Measurements from ENCODE around the gene FAAH. TPM values are rescaled to one million over a fixed set of nuclear protein-coding genes. Genes with fewer than 3 reads are reported as not detected.

FAAH gene
- polyA plus RNA-seq, 2 donors, result 12.1 to 33.2 TPM

Other genes starting within 250 kb of the FAAH start
- gene TSPAN1, start 219.2 kb upstream of the FAAH start, polyA plus RNA-seq, result 1 to 10 TPM; 2.2 to 2.3 TPM
- gene P3R3URF, start 217.8 kb upstream of the FAAH start, polyA plus RNA-seq, result not detected
- gene POMGNT1, start 195.9 kb upstream of the FAAH start, polyA plus RNA-seq, result 10 to 100 TPM; 17.1 to 17.2 TPM
- 1 to 10 TPM; 1.6 to 1.7 TPM for gene LURAP1, start 191.0 kb upstream of the FAAH start, polyA plus RNA-seq
- 1 to 10 TPM; 6.1 to 7.0 TPM for gene RAD54L, start 146.6 kb upstream of the FAAH start, polyA plus RNA-seq
- gene LRRC41, start 90.7 kb upstream of the FAAH start, polyA plus RNA-seq, result 10 to 100 TPM; 17.4 to 32.1 TPM
- 100 to 1,000 TPM; 393 to 498 TPM for gene UQCRH, start 90.6 kb upstream of the FAAH start, polyA plus RNA-seq
- gene NSUN4, start 53.5 kb upstream of the FAAH start, polyA plus RNA-seq, result 10 to 100 TPM in 1 of 2 donors, 1 to 10 TPM in 1; 6.6 to 12.5 TPM
- gene DMBX1, start 95.5 kb downstream of the FAAH start, polyA plus RNA-seq, result under 1 TPM in 1 of 2 donors, not detected in 1; 0.01 TPM
- not detected for gene KNCN, start 157.3 kb downstream of the FAAH start, polyA plus RNA-seq
- 10 to 100 TPM; 19.4 to 29.9 TPM for gene MKNK1, start 210.0 kb downstream of the FAAH start, polyA plus RNA-seq
- gene MOB3C, start 222.5 kb downstream of the FAAH start, polyA plus RNA-seq, result 1 to 10 TPM; 6.9 to 7.5 TPM

All from esophagus (tissue), 2 donors.